Right lobe of liver (tissue), 6 donors: ENCODE measurements around the gene PTEN. TPM values are rescaled to one million over a fixed set of nuclear protein-coding genes. Genes with fewer than 3 reads are reported as not detected.
"Not testable (repeated sequence)": the region's sequence is repeated elsewhere in the genome, so short reads cannot be mapped to it uniquely, and the experiment has no call there.

ENCODE experiments used
- ATAC-seq, 4 donors: fragments of 200-7000 bp; cut with Tn5 transposase; one replicate each; pipeline ENCODE4 v1.9.1; 2020; ENCODE audit warnings: mild to moderate bottlenecking in 4 of 4, moderate library complexity in 4 of 4
- DNase-seq, 3 donors: peaks; one replicate each; pipeline ENCODE4 v3.0.0-alpha.2; 2020
- H3K27ac ChIP-seq, 3 donors: fragments of 200-600 bp; one replicate each; pipeline ENCODE4 v1.8.0; 2022
- H3K27me3 ChIP-seq, 2 donors: fragments of 200-600 bp; one replicate each; pipeline ENCODE4 v1.8.0; 2022
- H3K36me3 ChIP-seq, 4 donors: fragments of 200-600 bp; sonication (generic) in 1 of 4; one replicate each; pipeline versions ENCODE4 v1.5.1 to v1.8.0; 2017 to 2022; ENCODE audit warnings: control low read depth in 1 of 4
- H3K4me1 ChIP-seq, 4 donors: fragments of 200-600 bp; sonication (generic) in 1 of 4; one replicate each; pipeline versions ENCODE4 v1.5.1 to v1.8.0; 2017 to 2022; ENCODE audit warnings: control low read depth in 1 of 4
- H3K4me3 ChIP-seq, 3 donors: fragments of 200-600 bp; one replicate each; pipeline ENCODE4 v1.8.0; 2022
- H3K9me3 ChIP-seq, 4 donors: fragments of 200-600 bp; sonication (generic) in 1 of 4; one replicate each; pipeline versions ENCODE4 v1.5.1 to v1.8.0; 2017 to 2022; ENCODE audit warnings: control low read depth in 1 of 4
- CTCF ChIP-seq, 4 donors: fragments of 200-600 bp in 3 of 4; fragments of 450-650 bp in 1 of 4; IDR thresholded peaks; one replicate each; pipeline versions ENCODE4 v1.5.1 to v1.8.0; 2016 to 2022; ENCODE audit warnings: antibody characterized with exemption in 4 of 4, mild to moderate bottlenecking in 2 of 4
- POLR2A ChIP-seq: fragments of 450-650 bp; IDR thresholded peaks from one replicate; pipeline ENCODE4 v1.6.1; 2017; ENCODE audit warnings: antibody characterized with exemption, mild to moderate bottlenecking
- WGBS: methylation state at CpG from one replicate; pipeline ENCODE4 v1.1.6; 2018; ENCODE audit warnings: low coverage, low lambda C conversion rate; ENCODE audit not compliant: insufficient coverage; ENCODE audit errors: missing lambda C conversion rate; 5-methylcytosine and 5-hydroxymethylcytosine counted together
- intact Hi-C, 2 donors: fragments of 100-400 bp; cut with DNase I; formaldehyde crosslinking; loops; one replicate each; pipeline versions ENCODE4 v1.11.2 to v1.14.1; 2022
- total RNA-seq, 6 experiments: library from RNA; depleted of rRNA in 2 of 6; stranded (reverse); fragments of >200 nt in 2 of 6; fragmentation: NEBNext Ultra II Directional in 3 of 6; extraction: Animal tissue kit (Norgen Biotek cat#: 25700) in 3 of 6; gene quantifications; one replicate each; pipeline versions ENCODE4 v1.1.0 to v1.2.4, GENCODE V29; 2016 to 2023
- donor health status: DM: no; HTN: yes; CAD: no.
- donor health status: DM: no; HTN: no; CAD: no.
- donor health status: DM: no; HTN: no; CAD: no.
- donor health status: DM: no; HTN: yes; CAD: no.
- donor health status: DM: no; HTN: yes; CAD: no.

Gene PTEN
- total RNA-seq, 6 experiments from 2014 or later: 37.5 to 73.7 (median 50.4) TPM

GRCh38 chr10:87845624-87845998, 17.8 kb upstream of the PTEN start:
- no peak overlapping the region for H3K27ac ChIP-seq
- no peak for ATAC-seq
- no peaks in the 10 kb centered on the region for H3K9me3 ChIP-seq
- intact Hi-C loops: no loop called here
- 88% methylated on average over 3 of the region's 3 CpGs for WGBS
- H3K4me1 ChIP-seq: peaks cover 0 to 3% (median 0%) of the 10 kb centered on the region in 4 donors
- no peak overlapping the region for H3K4me3 ChIP-seq
- no peaks in the 10 kb centered on the region for H3K27me3 ChIP-seq
- no peak for TF ChIP-seq CTCF (IDR thresholded peaks at IDR 0.05)
- TF ChIP-seq POLR2A: no peak
- H3K36me3 ChIP-seq: no peaks in the 10 kb centered on the region
- DNase-seq: no peak

- Histone ChIP-seq H3K9me3 (no peaks in the 10 kb centered on the region), H3K36me3 (no peaks in the 10 kb centered on the region), H3K4me3 (no peak overlapping the region), H3K4me1 (peaks cover 0 to 7% (median 1%) of the 10 kb centered on the region in 4 donors), H3K27ac (no peak overlapping the region), H3K27me3 (no peaks in the 10 kb centered on the region)
- intact Hi-C loops: no loop called here
- WGBS: 75% methylated on average over 7 of the region's 7 CpGs
- no peak for ATAC-seq
- no peak for DNase-seq
- TF ChIP-seq POLR2A (no peak), CTCF (IDR thresholded peaks at IDR 0.05) (no peak)
Measured at GRCh38 chr10:87846023-87846422, 17.4 kb upstream of the PTEN start.

- intact Hi-C loops: not testable (repeated sequence)
- peak; percentile 38 to 74 (median 72) for DNase-seq
Measured at GRCh38 chr10:87846711-87847110, 16.7 kb upstream of the PTEN start.

GRCh38 chr10:87847550-87847949, 15.9 kb upstream of the PTEN start:
- H3K27me3 ChIP-seq: no peaks in the 10 kb centered on the region
- H3K27ac ChIP-seq: no peak overlapping the region
- H3K4me1 ChIP-seq: peaks cover 0 to 8% (median 2%) of the 10 kb centered on the region in 4 donors
- no peak for DNase-seq
- no peak overlapping the region for H3K4me3 ChIP-seq
- H3K36me3 ChIP-seq: no peaks in the 10 kb centered on the region
- no peaks in the 10 kb centered on the region for H3K9me3 ChIP-seq
- ATAC-seq: no peak
- TF ChIP-seq CTCF (IDR thresholded peaks at IDR 0.05) (no peak), POLR2A (no peak)
- intact Hi-C loops: no loop called here

More at GRCh38 chr10:87846711-87847110, 16.7 kb upstream of the PTEN start:
- not testable (repeated sequence) for H3K4me3 ChIP-seq, H3K36me3 ChIP-seq, H3K27me3 ChIP-seq, H3K27ac ChIP-seq, H3K9me3 ChIP-seq, H3K4me1 ChIP-seq
- peak in 1 of 4 donors; percentile 35 for ATAC-seq
- WGBS: 19% methylated on average over 6 of the region's 8 CpGs

- ATAC-seq: no peak
- H3K36me3 ChIP-seq: no peaks in the 10 kb centered on the region
- intact Hi-C loops: no loop called here
Measured at GRCh38 chr10:87849001-87849400, 14.4 kb upstream of the PTEN start.

More at GRCh38 chr10:87849001-87849400, 14.4 kb upstream of the PTEN start:
- TF ChIP-seq CTCF (IDR thresholded peaks at IDR 0.05) (no peak), POLR2A (no peak)
- H3K4me1 ChIP-seq: peaks cover 0 to 8% (median 2%) of the 10 kb centered on the region in 4 donors
- no peaks in the 10 kb centered on the region for H3K27me3 ChIP-seq
- no peak overlapping the region for H3K27ac ChIP-seq
- H3K4me3 ChIP-seq: no peak overlapping the region
- no peaks in the 10 kb centered on the region for H3K9me3 ChIP-seq
- DNase-seq: no peak
